ENCODE results near the gene BTNL8.

Gene BTNL8

GRCh38 chr5:180898621-180899246, at the start of gene BTNL8:
BTNL8 (plus strand) TSS chr5:180899159; CDS start chr5:180899311, 152 bp downstream.
- no peak for DNase-seq (ENCODE audit: low spot score)

- no peak for DNase-seq (ENCODE audit: low spot score)
Measured at GRCh38 chr5:180849827-180850226, 49.1 kb upstream of the BTNL8 start.

- no peak for DNase-seq (ENCODE audit: low spot score)
Measured at GRCh38 chr5:180850434-180851078, 48.4 kb upstream of the BTNL8 start.

- peak; percentile 14 for DNase-seq (ENCODE audit: low spot score)
Measured at GRCh38 chr5:180852495-180852894, 46.5 kb upstream of the BTNL8 start.

GRCh38 chr5:180853121-180853847, 45.7 kb upstream of the BTNL8 start:
- DNase-seq (ENCODE audit: low spot score): no peak

- DNase-seq (ENCODE audit: low spot score): no peak
Measured at GRCh38 chr5:180853848-180854176, 45.1 kb upstream of the BTNL8 start.

- DNase-seq (ENCODE audit: low spot score): no peak
Measured at GRCh38 chr5:180858586-180858985, 40.4 kb upstream of the BTNL8 start.

- peak; percentile 4 for DNase-seq (ENCODE audit: low spot score)
Measured at GRCh38 chr5:180860273-180860886, 38.6 kb upstream of the BTNL8 start.

- peak; percentile 57 for DNase-seq (ENCODE audit: low spot score)
Measured at GRCh38 chr5:180860887-180861822, 37.8 kb upstream of the BTNL8 start, which contains the start of gene ZFP62. ZFP62 (minus strand) TSS chr5:180861276; CDS start chr5:180861219, 57 bp downstream.

GRCh38 chr5:180862645-180863044, 36.3 kb upstream of the BTNL8 start:
- DNase-seq (ENCODE audit: low spot score): no peak

- peak; percentile 8 for DNase-seq (ENCODE audit: low spot score)
Measured at GRCh38 chr5:180865981-180866695, 32.8 kb upstream of the BTNL8 start.

GRCh38 chr5:180866985-180867384, 32.0 kb upstream of the BTNL8 start:
- no peak for DNase-seq (ENCODE audit: low spot score)

GRCh38 chr5:180868960-180869359, 30.0 kb upstream of the BTNL8 start:
- peak; percentile 79 for DNase-seq (ENCODE audit: low spot score)

GRCh38 chr5:180869587-180869986, 29.4 kb upstream of the BTNL8 start:
- DNase-seq (ENCODE audit: low spot score): no peak

GRCh38 chr5:180870276-180871068, 28.5 kb upstream of the BTNL8 start:
- DNase-seq (ENCODE audit: low spot score): no peak

- DNase-seq (ENCODE audit: low spot score): no peak
Measured at GRCh38 chr5:180872419-180872818, 26.5 kb upstream of the BTNL8 start.

- DNase-seq (ENCODE audit: low spot score): no peak
Measured at GRCh38 chr5:180873615-180874520, 25.1 kb upstream of the BTNL8 start.

- DNase-seq (ENCODE audit: low spot score): no peak
Measured at GRCh38 chr5:180874804-180875582, 24.0 kb upstream of the BTNL8 start.
